HCT116 (cell line): ENCODE results near the gene KIF21B. TPM values are rescaled to one million over a fixed set of nuclear protein-coding genes. Genes with fewer than 3 reads are reported as not detected.

ENCODE experiments used
- ATAC-seq: fragments of 200-7000 bp; cut with Tn5 transposase; 2 replicates; pipeline ENCODE4 v1.9.1; 2020; ENCODE audit warnings: mild to moderate bottlenecking, moderate library complexity
- BruUV-seq: library from RNA; stranded (reverse); fragments of 400-500 nt; replicated peaks from 2 replicates; lab custom pipeline; 2021; lab: Mats Ljungman, UMichigan
- CTCF ChIA-PET: fragments of 300-600 bp; sonication (Branson Sonifier 250); formaldehyde crosslinking; loops from one replicate; lab custom pipeline; 2021; ENCODE audit warnings: antibody characterized with exemption; lab: Charles Lee
- POLR2A ChIA-PET: fragments of 300-600, 350-600 bp; sonication (Branson Sonifier 250); formaldehyde crosslinking; loops from one replicate; lab custom pipeline; 2021; ENCODE audit warnings: antibody characterized with exemption; lab: Charles Lee
- RAD21 ChIA-PET, 2 experiments: fragments of 300-600 bp; sonication (Branson Sonifier 250); formaldehyde crosslinking; loops; one replicate each; lab custom pipeline; 2023; ENCODE audit warnings: low total read pairs in 2 of 2; ENCODE audit not compliant: uncharacterized antibody in 2 of 2, unreplicated experiment in 2 of 2, low non-redundant PET in 1 of 2; lab: Charles Lee
- DNase-seq: peaks from one replicate; pipeline ENCODE4 v3.0.0-alpha.2; 2010; ENCODE audit warnings: low read depth, low spot score
- H2AFZ ChIP-seq: fragments of 200-600 bp; shearing (Covaris generic), sonication (generic); 2 replicates; pipeline ENCODE4 v1.6.1; 2017; ENCODE audit warnings: low read depth, mixed run types, mixed read lengths, antibody characterized with exemption, low read length; ENCODE audit not compliant: poor library complexity, severe bottlenecking
- H3K27ac ChIP-seq: 2 replicates; pipeline ENCODE4 v1.5.1; 2012; ENCODE audit warnings: low read depth, low read length
- H3K27me3 ChIP-seq: fragments of 200-600 bp; sonication (generic); 2 replicates; pipeline ENCODE4 v1.6.1; 2016; ENCODE audit warnings: mixed run types, low read length, mixed read lengths; ENCODE audit not compliant: insufficient read depth
- H3K36me3 ChIP-seq, 2 experiments: fragments of 200-500 bp in 1 of 2; fragments of 200-600 bp in 1 of 2; sonication (Bioruptor generic) in 1 of 2; sonication (generic) in 1 of 2; 2 replicates each; pipeline versions ENCODE4 v1.5.1 to v1.6.1; 2014 to 2016; ENCODE audit warnings: low read length in 2 of 2, inconsistent platforms in 1 of 2, mixed read lengths in 1 of 2, mixed run types in 1 of 2; ENCODE audit not compliant: insufficient read depth in 2 of 2, control insufficient read depth in 1 of 2
- H3K4me1 ChIP-seq, 2 experiments: fragments of 200-600 bp in 1 of 2; sonication (generic) in 1 of 2; 2 replicates each; pipeline versions ENCODE4 v1.5.1 to v1.6.1; 2012 to 2017; ENCODE audit warnings: low read length in 2 of 2, inconsistent platforms in 1 of 2, mild to moderate bottlenecking in 1 of 2, mixed read lengths in 1 of 2, mixed run types in 1 of 2, moderate library complexity in 1 of 2; ENCODE audit not compliant: insufficient read depth in 2 of 2, control insufficient read depth in 1 of 2
- H3K4me2 ChIP-seq: fragments of 200-600 bp; sonication (generic); 2 replicates; pipeline ENCODE4 v1.6.1; 2017; ENCODE audit warnings: mixed run types, low read length, mixed read lengths
- H3K4me3 ChIP-seq, 2 experiments: fragments of 200-600 bp in 1 of 2; sonication (generic) in 1 of 2; replicated peaks in 1 of 2; 2 replicates each; pipeline ENCODE4 v1.5.1; 2011 to 2016; ENCODE audit warnings: low read length in 2 of 2, control low read depth in 1 of 2, low read depth in 1 of 2, mild to moderate bottlenecking in 1 of 2, mixed read lengths in 1 of 2, mixed run types in 1 of 2
- H3K79me2 ChIP-seq: fragments of 200-600 bp; sonication (generic); 2 replicates; pipeline ENCODE4 v1.6.1; 2017; ENCODE audit warnings: mild to moderate bottlenecking, mixed run types, low read length, moderate library complexity, mixed read lengths; ENCODE audit not compliant: insufficient read depth
- H3K9ac ChIP-seq: fragments of 200-600 bp; sonication (generic); 2 replicates; pipeline ENCODE4 v1.6.1; 2016; ENCODE audit warnings: low read length, mixed read lengths
- H3K9me2 ChIP-seq: fragments of 200-600 bp; sonication (generic), shearing (Covaris generic); 2 replicates; pipeline ENCODE4 v1.6.1; 2017; ENCODE audit warnings: mixed run types, mild to moderate bottlenecking, moderate library complexity; ENCODE audit not compliant: insufficient read depth
- H3K9me3 ChIP-seq, 2 experiments: fragments of 200-500 bp in 1 of 2; fragments of 200-600 bp in 1 of 2; sonication (Bioruptor generic) in 1 of 2; sonication (generic) in 1 of 2; 2 replicates each; pipeline ENCODE4 v1.6.1; 2014 to 2017; ENCODE audit warnings: low read length in 2 of 2, mixed read lengths in 2 of 2, inconsistent platforms in 1 of 2, low read depth in 1 of 2, mild to moderate bottlenecking in 1 of 2, mixed run types in 1 of 2, moderate library complexity in 1 of 2; ENCODE audit not compliant: control insufficient read depth in 1 of 2, insufficient read depth in 1 of 2
- H4K20me1 ChIP-seq: fragments of 200-600 bp; sonication (generic), shearing (Covaris generic); 2 replicates; pipeline ENCODE4 v1.6.1; 2017; ENCODE audit warnings: mixed run types, mild to moderate bottlenecking, moderate library complexity; ENCODE audit not compliant: insufficient read depth
- CBX3 ChIP-seq: IDR thresholded peaks from 2 replicates; pipeline ENCODE4 v1.6.1; 2012; ENCODE audit warnings: low read depth
- CEBPB ChIP-seq: IDR thresholded peaks from 2 replicates; pipeline ENCODE4 v1.6.1; 2012; ENCODE audit warnings: low read depth
- EGR1 ChIP-seq: IDR thresholded peaks from 2 replicates; pipeline ENCODE4 v1.6.1; 2012; ENCODE audit warnings: low read depth
- ELF1 ChIP-seq: IDR thresholded peaks from 2 replicates; pipeline ENCODE4 v1.6.1; 2012; ENCODE audit warnings: low read depth, borderline replicate concordance
- EZH2 ChIP-seq: fragments of 200-600 bp; sonication (generic); IDR thresholded peaks from 2 replicates; pipeline ENCODE4 v1.6.1; 2017; ENCODE audit warnings: antibody characterized with exemption, mixed run types
- EZH2phosphoT487 ChIP-seq: fragments of 200-600 bp; IDR thresholded peaks from 2 replicates; pipeline ENCODE4 v1.6.1; 2018; ENCODE audit warnings: antibody characterized with exemption, borderline replicate concordance
- FOSL1 ChIP-seq: IDR thresholded peaks from 2 replicates; pipeline ENCODE4 v1.6.1; 2012; ENCODE audit warnings: low read depth
- JUND ChIP-seq: IDR thresholded peaks from 2 replicates; pipeline ENCODE4 v1.6.1; 2012
- POLR2A ChIP-seq: IDR thresholded peaks from 2 replicates; pipeline ENCODE4 v1.7.0; 2011; ENCODE audit warnings: borderline replicate concordance; ENCODE audit not compliant: insufficient read depth, insufficient read length; ENCODE audit errors: extremely low read depth
- POLR2AphosphoS5 ChIP-seq: IDR thresholded peaks from 2 replicates; pipeline ENCODE4 v1.6.1; 2011; ENCODE audit warnings: mild to moderate bottlenecking, low read depth, low read length, moderate library complexity
- RAD21 ChIP-seq: IDR thresholded peaks from 2 replicates; pipeline ENCODE4 v1.6.1; 2012; ENCODE audit warnings: low read depth, mild to moderate bottlenecking
- SIN3A ChIP-seq: IDR thresholded peaks from 2 replicates; pipeline ENCODE4 v1.6.1; 2012; ENCODE audit warnings: low read depth
- SP1 ChIP-seq: IDR thresholded peaks from 2 replicates; pipeline ENCODE4 v1.6.1; 2012; ENCODE audit warnings: low read depth
- SRF ChIP-seq: IDR thresholded peaks from 2 replicates; pipeline ENCODE4 v1.6.1; 2012; ENCODE audit warnings: low read depth
- TCF7L2 ChIP-seq: IDR thresholded peaks from 2 replicates; pipeline ENCODE4 v1.7.0; 2011; ENCODE audit warnings: borderline replicate concordance, inconsistent platforms; ENCODE audit not compliant: insufficient read depth, insufficient read length; ENCODE audit errors: extremely low read depth
- YY1 ChIP-seq: IDR thresholded peaks from 2 replicates; pipeline ENCODE4 v1.6.1; 2011; ENCODE audit warnings: low read length, low read depth, moderate library complexity, mild to moderate bottlenecking; ENCODE audit not compliant: insufficient replicate concordance; ENCODE audit errors: extremely low read depth
- ZBTB33 ChIP-seq: IDR thresholded peaks from 2 replicates; pipeline ENCODE4 v1.6.1; 2011; ENCODE audit warnings: mild to moderate bottlenecking, low read length, moderate library complexity; ENCODE audit not compliant: insufficient replicate concordance; ENCODE audit errors: extremely low read depth
- ZFX ChIP-seq: fragments of 450-650 bp; IDR thresholded peaks from 2 replicates; pipeline ENCODE4 v1.6.1; 2017
- ZNF274 ChIP-seq: fragments of 200-500 bp; sonication (Bioruptor generic); IDR thresholded peaks from 2 replicates; pipeline ENCODE4 v1.6.1; 2014; ENCODE audit warnings: mild to moderate bottlenecking, low read depth, low read length, inconsistent platforms
- intact Hi-C: fragments of 100-400 bp; cut with micrococcal nuclease; formaldehyde crosslinking; loops from 2 replicates; pipeline ENCODE4 v1.10.0; 2022
- total RNA-seq: library from RNA; stranded (reverse); gene quantifications from one replicate; pipeline ENCODE4 v1.2.1, GENCODE V29; 2021; ENCODE audit not compliant: unreplicated experiment

The KIF21B gene
- total RNA-seq, 1 experiment from 2014 or later = 6.1 TPM

- CTCF ChIA-PET = no interaction called here
- no peak overlapping the region for H3K9ac ChIP-seq
- no peak overlapping the region for H3K27ac ChIP-seq
- ATAC-seq = no peak
- TF ChIP-seq JUND (no peak), FOSL1 (no peak), SIN3A (no peak), POLR2A (no peak), RAD21 (no peak), POLR2AphosphoS5 (no peak), ZFX (no peak), CBX3 (no peak), YY1 (no peak), CEBPB (no peak), ZBTB33 (no peak), EGR1 (no peak), SRF (no peak), ELF1 (no peak), EZH2phosphoT487 (no peak), ZNF274 (no peak), EZH2 (no peak), SP1 (no peak), TCF7L2 (no peak)
- TF ChIP-seq, all 23 proteins: peak for 0
- Histone ChIP-seq H4K20me1 (no peaks in the 10 kb centered on the region), H3K36me3 (no peaks in the 10 kb centered on the region), H3K79me2 (no peaks in the 10 kb centered on the region), H3K9me3 (no peaks in the 10 kb centered on the region), H3K9me2 (no peaks in the 10 kb centered on the region), H3K4me1 (no peaks in the 10 kb centered on the region), H2AFZ (no peak overlapping the region), H3K4me3 (no peak overlapping the region), H3K4me2 (no peak overlapping the region), H3K27me3 (no peaks in the 10 kb centered on the region)
- intact Hi-C loops = no loop called here
- DNase-seq = no peak
- no TSS peak for BruUV-seq
- ChIA-PET POLR2A (no interaction called here), RAD21 (no interaction called here)
Measured at GRCh38 chr1:201050515-201051277, 27.2 kb upstream of the KIF21B start.
